Measurements from ENCODE around the gene NOLC1.

DNA sequence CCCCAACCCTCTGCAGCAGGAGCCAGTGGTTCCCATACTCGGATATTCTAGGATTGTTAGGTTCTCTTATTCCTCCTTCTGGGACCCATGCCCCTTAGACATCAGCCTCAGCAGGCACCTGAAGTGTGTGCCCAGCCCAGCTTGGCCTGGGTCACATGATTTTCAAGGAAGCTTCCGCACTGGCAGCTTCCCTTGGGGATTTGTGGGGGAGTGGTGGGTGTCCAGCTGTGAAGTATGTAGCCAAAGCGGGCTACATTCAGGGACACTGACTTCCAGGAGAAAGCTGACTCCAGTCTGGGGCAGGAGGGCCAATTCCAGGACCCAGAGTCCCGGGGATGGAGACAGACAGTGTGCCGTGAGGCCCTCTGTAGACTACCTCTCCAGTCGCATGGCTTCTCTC lies 33.3 kb upstream of the NOLC1 start:
- TF ChIP-seq, protein P1, sequence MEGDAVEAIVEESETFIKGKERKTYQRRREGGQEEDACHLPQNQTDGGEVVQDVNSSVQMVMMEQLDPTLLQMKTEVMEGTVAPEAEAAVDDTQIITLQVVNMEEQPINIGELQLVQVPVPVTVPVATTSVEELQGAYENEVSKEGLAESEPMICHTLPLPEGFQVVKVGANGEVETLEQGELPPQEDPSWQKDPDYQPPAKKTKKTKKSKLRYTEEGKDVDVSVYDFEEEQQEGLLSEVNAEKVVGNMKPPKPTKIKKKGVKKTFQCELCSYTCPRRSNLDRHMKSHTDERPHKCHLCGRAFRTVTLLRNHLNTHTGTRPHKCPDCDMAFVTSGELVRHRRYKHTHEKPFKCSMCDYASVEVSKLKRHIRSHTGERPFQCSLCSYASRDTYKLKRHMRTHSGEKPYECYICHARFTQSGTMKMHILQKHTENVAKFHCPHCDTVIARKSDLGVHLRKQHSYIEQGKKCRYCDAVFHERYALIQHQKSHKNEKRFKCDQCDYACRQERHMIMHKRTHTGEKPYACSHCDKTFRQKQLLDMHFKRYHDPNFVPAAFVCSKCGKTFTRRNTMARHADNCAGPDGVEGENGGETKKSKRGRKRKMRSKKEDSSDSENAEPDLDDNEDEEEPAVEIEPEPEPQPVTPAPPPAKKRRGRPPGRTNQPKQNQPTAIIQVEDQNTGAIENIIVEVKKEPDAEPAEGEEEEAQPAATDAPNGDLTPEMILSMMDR (IDR thresholded peaks at IDR 0.05; ENCODE audit: borderline replicate concordance, extremely low read depth, low read length, poor library complexity, severe bottlenecking), result no peak
- no peak for TF ChIP-seq EZH2 (IDR thresholded peaks at IDR 0.05; ENCODE audit: borderline replicate concordance, low read depth, low read length, severe bottlenecking)

All from DND-41 (cell line).